ENCODE measurements around the gene ABHD15. TPM values are rescaled to one million over a fixed set of nuclear protein-coding genes. Genes with fewer than 3 reads are reported as not detected.

ABHD15 gene
- total RNA-seq, 2 experiments from 2014 or later, result 4.1 to 4.9 TPM

DNA sequence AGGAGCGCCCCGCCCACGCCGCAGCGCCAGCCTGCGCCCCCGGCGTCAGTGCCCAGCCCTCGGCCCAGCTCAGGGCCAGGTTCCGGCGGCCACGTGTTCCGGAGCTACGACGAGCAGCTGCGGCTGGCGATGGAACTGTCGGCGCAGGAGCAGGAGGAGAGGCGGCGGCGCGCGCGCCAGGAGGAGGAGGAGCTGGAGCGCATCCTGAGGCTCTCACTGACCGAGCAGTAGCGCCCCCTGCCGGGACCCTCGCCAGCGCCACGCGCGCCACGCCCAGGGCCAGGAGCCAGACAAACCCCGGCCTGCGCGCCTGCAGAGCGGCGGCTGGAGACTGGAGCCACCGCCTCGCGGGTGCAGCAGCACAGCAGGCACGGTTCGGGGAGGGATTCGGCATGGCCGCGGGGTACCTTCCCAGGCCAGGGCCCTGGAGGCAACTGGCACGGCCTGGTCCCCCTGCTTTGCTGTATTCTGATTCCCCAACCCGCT is 46.6 kb upstream of the ABHD15 start:
- Histone ChIP-seq H3K36me3 (ENCODE audit: insufficient read depth, low read length) (no peaks in the 10 kb centered on the region), H3K27ac (ENCODE audit: low read depth in 1 of 2, low read length in 2 of 2) (no peak overlapping the region), H3K4me1 (ENCODE audit: insufficient read depth, low read length) (peaks cover 57% of the 10 kb centered on the region), H3K9me3 (ENCODE audit: control insufficient read depth in 1 of 2, insufficient read depth in 1 of 2, low read length in 2 of 2) (no peaks in the 10 kb centered on the region), H3K27me3 (ENCODE audit: control insufficient read depth in 1 of 2, insufficient read depth in 2 of 2, low read length in 2 of 2) (no peaks in the 10 kb centered on the region), H3K4me3 (ENCODE audit: low read length) (peak overlapping the region; percentile 31)
- POLR2A ChIA-PET, result interaction anchor here (0.6 to 2.0 kb wide), 7 partner anchors 12 to 46 kb away, joined by 3 to 9 read pairs (median 4); partner anchors contain the start of genes ABHD15, ANKRD13B, GIT1 and TP53I13
- ATAC-seq (ENCODE audit: poor library complexity), result peak; percentile 33
- Mint-ChIP-seq H3K27me3 (no peaks in the 10 kb centered on the region), H3K27ac (no peak overlapping the region), H3K9me3 (no peaks in the 10 kb centered on the region), H3K4me3 (peak overlapping the region; percentile 11), H3K36me3 (ENCODE audit: low read depth) (no peaks in the 10 kb centered on the region), H3K4me1 (ENCODE audit: low read depth) (peaks cover 40% of the 10 kb centered on the region)
- CTCF ChIA-PET, result interaction anchor here (0.5 to 6.5 kb wide), 16 partner anchors 11 to 168 kb away, joined by 3 to 96 read pairs (median 4); partner anchors contain the start of genes ABHD15, ANKRD13B and CORO6
- TF ChIP-seq, protein P1, sequence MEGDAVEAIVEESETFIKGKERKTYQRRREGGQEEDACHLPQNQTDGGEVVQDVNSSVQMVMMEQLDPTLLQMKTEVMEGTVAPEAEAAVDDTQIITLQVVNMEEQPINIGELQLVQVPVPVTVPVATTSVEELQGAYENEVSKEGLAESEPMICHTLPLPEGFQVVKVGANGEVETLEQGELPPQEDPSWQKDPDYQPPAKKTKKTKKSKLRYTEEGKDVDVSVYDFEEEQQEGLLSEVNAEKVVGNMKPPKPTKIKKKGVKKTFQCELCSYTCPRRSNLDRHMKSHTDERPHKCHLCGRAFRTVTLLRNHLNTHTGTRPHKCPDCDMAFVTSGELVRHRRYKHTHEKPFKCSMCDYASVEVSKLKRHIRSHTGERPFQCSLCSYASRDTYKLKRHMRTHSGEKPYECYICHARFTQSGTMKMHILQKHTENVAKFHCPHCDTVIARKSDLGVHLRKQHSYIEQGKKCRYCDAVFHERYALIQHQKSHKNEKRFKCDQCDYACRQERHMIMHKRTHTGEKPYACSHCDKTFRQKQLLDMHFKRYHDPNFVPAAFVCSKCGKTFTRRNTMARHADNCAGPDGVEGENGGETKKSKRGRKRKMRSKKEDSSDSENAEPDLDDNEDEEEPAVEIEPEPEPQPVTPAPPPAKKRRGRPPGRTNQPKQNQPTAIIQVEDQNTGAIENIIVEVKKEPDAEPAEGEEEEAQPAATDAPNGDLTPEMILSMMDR (IDR thresholded peaks at IDR 0.05), result peak; percentile 87
- intact Hi-C loops (cut with DNase I, micrococcal nuclease), result loop anchor here (1.0 to 10.0 kb wide), 4 partner anchors 33 to 321 kb away; partner anchors contain the start of genes ABHD15 (in 2 of the 2), TP53I13 (in 2 of the 2) and SSH2 (in 1 of the 2)
- DNase-seq, result peak; percentile 87 to 98 (median 93)

DNA sequence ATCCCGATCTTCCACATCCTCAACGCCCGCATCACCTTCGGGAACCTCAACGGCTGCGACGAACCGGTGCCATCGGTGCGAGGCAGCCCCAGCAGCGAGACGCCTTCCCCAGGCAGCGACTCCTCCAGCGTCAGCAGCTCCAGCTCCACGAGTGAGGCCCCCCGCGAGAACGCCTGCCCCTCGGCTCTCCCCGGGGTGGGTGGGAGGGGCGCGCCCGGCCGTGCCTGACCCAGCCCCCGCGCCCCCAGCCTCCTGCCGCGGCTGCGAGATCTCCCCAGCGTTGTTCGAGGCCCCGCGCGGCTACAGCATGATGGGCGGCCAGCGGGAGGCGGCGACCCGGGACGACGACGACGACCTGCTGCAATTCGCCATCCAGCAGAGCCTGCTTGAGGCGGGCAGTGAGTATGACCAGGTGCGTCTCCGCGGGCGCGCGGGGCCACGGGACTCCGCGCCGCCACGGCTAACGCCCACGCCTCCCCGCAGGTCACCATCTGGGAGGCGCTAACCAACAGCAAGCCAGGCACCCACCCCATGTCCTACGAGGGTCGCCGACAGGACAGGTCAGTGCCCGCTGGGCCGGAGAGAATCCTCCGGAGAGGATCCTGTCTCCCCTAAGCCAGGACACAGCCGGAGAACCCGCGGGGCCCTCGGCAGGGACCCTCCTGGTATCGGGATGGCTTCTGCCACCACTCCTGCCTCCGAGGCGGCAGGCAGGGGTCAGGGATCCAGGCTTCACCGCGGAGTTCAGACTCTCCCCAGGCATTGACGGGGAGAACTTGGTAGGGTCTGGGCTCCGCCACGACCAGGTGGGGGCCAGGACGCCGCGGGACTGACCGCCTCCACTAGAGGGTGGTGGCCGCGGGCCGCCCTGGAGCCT is 45.8 kb upstream of the ABHD15 start:
- Histone ChIP-seq H3K4me3 (ENCODE audit: low read length) (peak overlapping the region; percentile 26), H3K36me3 (ENCODE audit: insufficient read depth, low read length) (no peaks in the 10 kb centered on the region), H3K27me3 (ENCODE audit: control insufficient read depth in 1 of 2, insufficient read depth in 2 of 2, low read length in 2 of 2) (no peaks in the 10 kb centered on the region), H3K4me1 (ENCODE audit: insufficient read depth, low read length) (peaks cover 49% of the 10 kb centered on the region), H3K9me3 (ENCODE audit: control insufficient read depth in 1 of 2, insufficient read depth in 1 of 2, low read length in 2 of 2) (no peaks in the 10 kb centered on the region), H3K27ac (ENCODE audit: low read depth in 1 of 2, low read length in 2 of 2) (no peak overlapping the region)
- Mint-ChIP-seq H3K27me3 (no peaks in the 10 kb centered on the region), H3K27ac (no peak overlapping the region), H3K36me3 (ENCODE audit: low read depth) (no peaks in the 10 kb centered on the region), H3K9me3 (no peaks in the 10 kb centered on the region), H3K4me1 (ENCODE audit: low read depth) (peaks cover 40% of the 10 kb centered on the region), H3K4me3 (peak overlapping the region; percentile 42)
- ATAC-seq (ENCODE audit: poor library complexity), result no peak
- intact Hi-C loops (cut with DNase I, micrococcal nuclease), result loop anchor here (1.0 to 10.0 kb wide), 4 partner anchors 32 to 322 kb away; partner anchors contain the start of genes ABHD15 (in 2 of the 2), TP53I13 (in 2 of the 2) and SSH2 (in 1 of the 2)
- POLR2A ChIA-PET, result interaction anchor here (0.6 to 2.0 kb wide), 5 partner anchors 19 to 45 kb away, joined by 3 to 9 read pairs (median 6); partner anchors contain the start of genes ABHD15, GIT1 and TP53I13
- DNase-seq, result peak in 1 of 14 experiments; percentile 45
- CTCF ChIA-PET, result interaction anchor here (0.5 to 6.5 kb wide), 16 partner anchors 11 to 169 kb away, joined by 3 to 96 read pairs (median 4); partner anchors contain the start of genes ABHD15, ANKRD13B and CORO6
- TF ChIP-seq, protein P1 (IDR thresholded peaks at IDR 0.05), result no peak

- no peaks in the 10 kb centered on the region for H3K9me3 ChIP-seq (ENCODE audit: control insufficient read depth in 1 of 2, insufficient read depth in 1 of 2, low read length in 2 of 2)
- H3K4me1 Mint-ChIP-seq (ENCODE audit: low read depth), result peaks cover 34% of the 10 kb centered on the region
- H3K4me3 Mint-ChIP-seq, result no peak overlapping the region
Observed at GRCh38 chr17:29612094-29612403, 45.2 kb upstream of the ABHD15 start.

More at GRCh38 chr17:29612094-29612403, 45.2 kb upstream of the ABHD15 start:
- ATAC-seq (ENCODE audit: poor library complexity) (no peak), DNase-seq (peak in 1 of 14 experiments; percentile 29)
- no peak overlapping the region for H3K27ac Mint-ChIP-seq
- Histone ChIP-seq H3K36me3 (ENCODE audit: insufficient read depth, low read length) (no peaks in the 10 kb centered on the region), H3K27ac (ENCODE audit: low read depth in 1 of 2, low read length in 2 of 2) (no peak overlapping the region), H3K4me1 (ENCODE audit: insufficient read depth, low read length) (peaks cover 44% of the 10 kb centered on the region), H3K4me3 (ENCODE audit: low read length) (no peak overlapping the region), H3K27me3 (ENCODE audit: control insufficient read depth in 1 of 2, insufficient read depth in 2 of 2, low read length in 2 of 2) (no peaks in the 10 kb centered on the region)
- H3K36me3 Mint-ChIP-seq (ENCODE audit: low read depth), result no peaks in the 10 kb centered on the region
- POLR2A ChIA-PET, result no interaction called here
- TF ChIP-seq, protein P1 (IDR thresholded peaks at IDR 0.05), result no peak
- CTCF ChIA-PET, result no interaction called here
- H3K9me3 Mint-ChIP-seq, result no peaks in the 10 kb centered on the region
- no peaks in the 10 kb centered on the region for H3K27me3 Mint-ChIP-seq
- intact Hi-C loops (cut with DNase I, micrococcal nuclease), result loop anchor here (5.0 to 10.0 kb wide), 3 partner anchors 47 to 323 kb away; partner anchors contain the start of genes ABHD15 (in 2 of the 2), TP53I13 (in 2 of the 2) and SSH2 (in 1 of the 2)

Data from CD4-positive, alpha-beta T cell (primary cell).